ENCODE data around the gene IGFBP3.

The IGFBP3 gene

GRCh38 chr7:45912972-45913371 is 8.1 kb downstream of the IGFBP3 start:
- H3K27ac ChIP-seq (ENCODE audit: low read length): no peak overlapping the region
- H3K79me2 ChIP-seq (ENCODE audit: insufficient read depth, low read length): no peaks in the 10 kb centered on the region
- no peaks in the 10 kb centered on the region for H3K36me3 ChIP-seq (ENCODE audit: insufficient read depth, low read length)
- H3K4me3 ChIP-seq (ENCODE audit: low read depth in 1 of 2, low read length in 2 of 2): no peak overlapping the region
- no peaks in the 10 kb centered on the region for H3K4me1 ChIP-seq (ENCODE audit: insufficient read depth, low read length)
- H3K9ac ChIP-seq (ENCODE audit: low read depth, low read length): no peak overlapping the region
- no peaks in the 10 kb centered on the region for H4K20me1 ChIP-seq (ENCODE audit: insufficient read depth, low read length)
- DNase-seq (no peak), ATAC-seq (ENCODE audit: insufficient read depth, low read depth) (no peak)
- no peak for TF ChIP-seq EZH2 (IDR thresholded peaks at IDR 0.05; ENCODE audit: borderline replicate concordance, low read depth, low read length, severe bottlenecking)
- H3K9me3 ChIP-seq (ENCODE audit: insufficient read depth, low read length, severe bottlenecking): no peaks in the 10 kb centered on the region
- H3K4me2 ChIP-seq (ENCODE audit: insufficient read depth, low read length): no peak overlapping the region
- H3K27me3 ChIP-seq (ENCODE audit: insufficient read depth, low read length, poor library complexity): peaks cover 3% of the 10 kb centered on the region
- H2AFZ ChIP-seq (ENCODE audit: low read depth, low read length): no peak overlapping the region

DNA sequence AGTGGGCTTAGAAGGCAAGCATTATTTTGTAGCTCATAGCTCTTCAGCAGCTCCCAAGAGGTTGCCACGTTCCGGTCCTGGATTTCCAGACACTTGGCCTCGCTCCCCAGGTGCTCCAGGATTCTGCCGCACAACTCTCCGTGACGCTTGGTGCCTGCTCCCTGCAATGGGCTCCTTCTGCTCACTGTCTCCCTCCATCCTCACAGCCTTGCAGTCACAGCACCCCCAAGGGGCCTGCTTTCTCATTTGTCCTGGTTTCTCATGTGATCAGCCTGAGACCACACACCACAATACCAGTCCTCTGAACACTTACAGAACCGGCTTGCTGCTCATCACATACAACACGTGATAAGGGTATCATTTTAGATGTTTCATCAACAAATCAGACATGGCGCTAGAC is 9.8 kb downstream of the IGFBP3 start:
- DNase-seq (no peak), ATAC-seq (ENCODE audit: insufficient read depth, low read depth) (no peak)
- H3K4me3 ChIP-seq (ENCODE audit: low read depth in 1 of 2, low read length in 2 of 2): no peak overlapping the region
- H3K27ac ChIP-seq (ENCODE audit: low read length): no peak overlapping the region
- H2AFZ ChIP-seq (ENCODE audit: low read depth, low read length): no peak overlapping the region
- no peaks in the 10 kb centered on the region for H3K36me3 ChIP-seq (ENCODE audit: insufficient read depth, low read length)
- TF ChIP-seq, protein P1, sequence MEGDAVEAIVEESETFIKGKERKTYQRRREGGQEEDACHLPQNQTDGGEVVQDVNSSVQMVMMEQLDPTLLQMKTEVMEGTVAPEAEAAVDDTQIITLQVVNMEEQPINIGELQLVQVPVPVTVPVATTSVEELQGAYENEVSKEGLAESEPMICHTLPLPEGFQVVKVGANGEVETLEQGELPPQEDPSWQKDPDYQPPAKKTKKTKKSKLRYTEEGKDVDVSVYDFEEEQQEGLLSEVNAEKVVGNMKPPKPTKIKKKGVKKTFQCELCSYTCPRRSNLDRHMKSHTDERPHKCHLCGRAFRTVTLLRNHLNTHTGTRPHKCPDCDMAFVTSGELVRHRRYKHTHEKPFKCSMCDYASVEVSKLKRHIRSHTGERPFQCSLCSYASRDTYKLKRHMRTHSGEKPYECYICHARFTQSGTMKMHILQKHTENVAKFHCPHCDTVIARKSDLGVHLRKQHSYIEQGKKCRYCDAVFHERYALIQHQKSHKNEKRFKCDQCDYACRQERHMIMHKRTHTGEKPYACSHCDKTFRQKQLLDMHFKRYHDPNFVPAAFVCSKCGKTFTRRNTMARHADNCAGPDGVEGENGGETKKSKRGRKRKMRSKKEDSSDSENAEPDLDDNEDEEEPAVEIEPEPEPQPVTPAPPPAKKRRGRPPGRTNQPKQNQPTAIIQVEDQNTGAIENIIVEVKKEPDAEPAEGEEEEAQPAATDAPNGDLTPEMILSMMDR (IDR thresholded peaks at IDR 0.05; ENCODE audit: borderline replicate concordance, extremely low read depth, low read length, poor library complexity, severe bottlenecking): no peak
- TF ChIP-seq EZH2 (IDR thresholded peaks at IDR 0.05; ENCODE audit: borderline replicate concordance, low read depth, low read length, severe bottlenecking): no peak
- H4K20me1 ChIP-seq (ENCODE audit: insufficient read depth, low read length): no peaks in the 10 kb centered on the region
- no peaks in the 10 kb centered on the region for H3K79me2 ChIP-seq (ENCODE audit: insufficient read depth, low read length)
- H3K27me3 ChIP-seq (ENCODE audit: insufficient read depth, low read length, poor library complexity): no peaks in the 10 kb centered on the region
- H3K9me3 ChIP-seq (ENCODE audit: insufficient read depth, low read length, severe bottlenecking): no peaks in the 10 kb centered on the region
- H3K4me1 ChIP-seq (ENCODE audit: insufficient read depth, low read length): no peaks in the 10 kb centered on the region
- H3K9ac ChIP-seq (ENCODE audit: low read depth, low read length): no peak overlapping the region
- H3K4me2 ChIP-seq (ENCODE audit: insufficient read depth, low read length): no peak overlapping the region

DNA sequence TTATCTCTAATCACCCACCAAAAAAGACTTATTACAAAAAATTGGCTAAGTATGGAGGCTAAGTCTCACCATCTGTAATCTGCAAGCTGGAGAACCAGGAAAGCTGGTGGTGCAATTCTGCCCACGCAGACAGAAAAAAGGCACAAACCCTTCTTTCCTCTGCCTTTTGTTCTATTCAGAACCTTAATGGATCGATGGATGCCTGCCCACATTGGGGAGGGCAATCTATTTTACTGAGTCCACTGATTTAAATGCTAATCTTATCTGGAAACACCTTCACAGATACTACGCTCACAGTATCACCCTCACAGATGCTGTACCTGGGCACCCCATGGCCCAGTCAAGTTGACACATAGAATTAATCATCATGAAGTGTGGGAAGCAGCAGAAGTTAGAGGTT is 10.2 kb downstream of the IGFBP3 start:
- no peak for ATAC-seq (ENCODE audit: insufficient read depth, low read depth)
- Histone ChIP-seq H3K36me3 (ENCODE audit: insufficient read depth, low read length) (no peaks in the 10 kb centered on the region), H3K27me3 (ENCODE audit: insufficient read depth, low read length, poor library complexity) (no peaks in the 10 kb centered on the region), H3K4me1 (ENCODE audit: insufficient read depth, low read length) (no peaks in the 10 kb centered on the region), H3K9me3 (ENCODE audit: insufficient read depth, low read length, severe bottlenecking) (no peaks in the 10 kb centered on the region), H3K9ac (ENCODE audit: low read depth, low read length) (no peak overlapping the region), H4K20me1 (ENCODE audit: insufficient read depth, low read length) (no peaks in the 10 kb centered on the region), H3K4me3 (ENCODE audit: low read depth in 1 of 2, low read length in 2 of 2) (no peak overlapping the region), H3K79me2 (ENCODE audit: insufficient read depth, low read length) (no peaks in the 10 kb centered on the region), H3K4me2 (ENCODE audit: insufficient read depth, low read length) (no peak overlapping the region), H3K27ac (ENCODE audit: low read length) (no peak overlapping the region), H2AFZ (ENCODE audit: low read depth, low read length) (no peak overlapping the region)
- DNase-seq: no peak
- TF ChIP-seq, protein P1 (IDR thresholded peaks at IDR 0.05; ENCODE audit: borderline replicate concordance, extremely low read depth, low read length, poor library complexity, severe bottlenecking): no peak
- no peak for TF ChIP-seq EZH2 (IDR thresholded peaks at IDR 0.05; ENCODE audit: borderline replicate concordance, low read depth, low read length, severe bottlenecking)

DNA sequence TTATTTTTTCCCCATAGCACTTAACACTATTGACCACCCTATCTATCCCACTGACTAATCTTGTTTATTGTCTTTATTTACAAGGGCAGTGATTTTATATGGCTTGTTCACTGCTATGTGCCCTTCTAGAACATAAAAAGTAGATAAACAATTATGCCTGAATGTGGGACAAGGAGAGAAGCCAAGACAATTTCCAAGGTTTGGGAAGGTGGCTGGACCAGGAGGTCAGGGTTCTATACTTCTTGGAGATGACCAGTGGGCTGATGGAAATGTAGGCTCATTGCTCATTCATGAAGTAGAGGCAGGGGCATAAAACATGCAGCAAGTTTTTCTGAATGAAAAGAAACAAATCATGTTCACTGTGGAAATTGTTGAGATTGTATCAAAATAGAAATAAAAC is 11.5 kb downstream of the IGFBP3 start:
- TF ChIP-seq, protein P1 (IDR thresholded peaks at IDR 0.05; ENCODE audit: borderline replicate concordance, extremely low read depth, low read length, poor library complexity, severe bottlenecking): no peak
- TF ChIP-seq EZH2 (IDR thresholded peaks at IDR 0.05; ENCODE audit: borderline replicate concordance, low read depth, low read length, severe bottlenecking): no peak
- Histone ChIP-seq H3K27ac (ENCODE audit: low read length) (no peak overlapping the region), H3K27me3 (ENCODE audit: insufficient read depth, low read length, poor library complexity) (no peaks in the 10 kb centered on the region), H3K9me3 (ENCODE audit: insufficient read depth, low read length, severe bottlenecking) (no peaks in the 10 kb centered on the region), H2AFZ (ENCODE audit: low read depth, low read length) (no peak overlapping the region), H3K79me2 (ENCODE audit: insufficient read depth, low read length) (no peaks in the 10 kb centered on the region), H3K36me3 (ENCODE audit: insufficient read depth, low read length) (no peaks in the 10 kb centered on the region), H3K4me1 (ENCODE audit: insufficient read depth, low read length) (no peaks in the 10 kb centered on the region), H3K4me2 (ENCODE audit: insufficient read depth, low read length) (no peak overlapping the region), H3K9ac (ENCODE audit: low read depth, low read length) (no peak overlapping the region), H3K4me3 (ENCODE audit: low read depth in 1 of 2, low read length in 2 of 2) (no peak overlapping the region), H4K20me1 (ENCODE audit: insufficient read depth, low read length) (no peaks in the 10 kb centered on the region)
- ATAC-seq (ENCODE audit: insufficient read depth, low read depth): no peak
- DNase-seq: no peak
